WTC11 (cell line): Measurements from ENCODE around the gene IQCE. TPM values are rescaled to one million over a fixed set of nuclear protein-coding genes. Genes with fewer than 3 reads are reported as not detected.

Source experiments
- ATAC-seq: fragments of 200-7000 bp; cut with Tn5 transposase; 2 replicates; pipeline ENCODE4 v1.10.0; 2021; ENCODE audit warnings: mild to moderate bottlenecking, moderate library complexity
- CTCF ChIA-PET: fragments of 300-600 bp; sonication (Branson Sonifier 250); formaldehyde crosslinking; loops from one replicate; lab custom pipeline; 2021; ENCODE audit warnings: antibody characterized with exemption; lab: Charles Lee
- POLR2A ChIA-PET: fragments of 350-600 bp; sonication (Branson Sonifier 250); formaldehyde crosslinking; loops from one replicate; lab custom pipeline; 2021; ENCODE audit warnings: antibody characterized with exemption; lab: Charles Lee
- DNase-seq: peaks from one replicate; pipeline ENCODE4 v3.0.0; 2021; ENCODE audit warnings: low spot score
- H3K27ac Mint-ChIP-seq: 2 replicates; pipeline ENCODE4 v1.8.0; 2021; ENCODE audit warnings: mixed read lengths
- H3K27me3 Mint-ChIP-seq: 2 replicates; pipeline ENCODE4 v1.8.0; 2021; ENCODE audit warnings: low read depth, mild to moderate bottlenecking, moderate library complexity, mixed read lengths
- H3K36me3 Mint-ChIP-seq: 2 replicates; pipeline ENCODE4 v1.8.0; 2021; ENCODE audit warnings: mixed read lengths
- H3K4me1 Mint-ChIP-seq: 2 replicates; pipeline ENCODE4 v1.8.0; 2022; ENCODE audit warnings: mixed read lengths
- H3K4me3 Mint-ChIP-seq: 2 replicates; pipeline ENCODE4 v1.8.0; 2021; ENCODE audit warnings: mild to moderate bottlenecking, moderate library complexity, mixed read lengths
- H3K9me3 Mint-ChIP-seq: 2 replicates; pipeline ENCODE4 v1.8.0; 2021; ENCODE audit warnings: mixed read lengths
- ELF4 ChIP-seq: sonication (generic); formaldehyde crosslinking; IDR thresholded peaks from 2 replicates; pipeline ENCODE4 v1.8.1; 2022; ENCODE audit warnings: low read depth, mild to moderate bottlenecking, moderate library complexity, missing genetic modification reagents
- GABPB1 ChIP-seq: sonication (generic); formaldehyde crosslinking; IDR thresholded peaks from 2 replicates; pipeline ENCODE4 v1.8.1; 2023; ENCODE audit warnings: mild to moderate bottlenecking, missing genetic modification reagents
- IRF2 ChIP-seq: sonication (generic); formaldehyde crosslinking; IDR thresholded peaks from 2 replicates; pipeline ENCODE4 v1.8.0; 2022; ENCODE audit warnings: low read depth, missing genetic modification reagents, borderline replicate concordance
- NFE2L1 ChIP-seq: sonication (generic); formaldehyde crosslinking; IDR thresholded peaks from 2 replicates; pipeline ENCODE4 v1.8.1; 2023; ENCODE audit warnings: missing genetic modification reagents
- NR3C1 ChIP-seq: sonication (generic); formaldehyde crosslinking; conservative IDR thresholded peaks from 2 replicates; pipeline ENCODE4 v1.8.1; 2023; ENCODE audit warnings: low read depth, mild to moderate bottlenecking, missing genetic modification reagents
- SP1 ChIP-seq: sonication (generic); formaldehyde crosslinking; conservative IDR thresholded peaks from 2 replicates; pipeline ENCODE4 v1.8.1; 2022; ENCODE audit warnings: missing genetic modification reagents
- ZNF317 ChIP-seq: sonication (generic); formaldehyde crosslinking; IDR thresholded peaks from 2 replicates; pipeline ENCODE4 v1.8.1; 2023; ENCODE audit warnings: low read depth, mild to moderate bottlenecking, moderate library complexity, missing genetic modification reagents, borderline replicate concordance
- ZNF423 ChIP-seq: fragments of 250-450 bp; sonication (Bioruptor Pico); IDR thresholded peaks from 2 replicates; pipeline ENCODE4 v2.1.2; 2022; ENCODE audit warnings: mild to moderate bottlenecking, moderate library complexity
- total RNA-seq: library from RNA; stranded (reverse); gene quantifications from 3 replicates; pipeline ENCODE4 v1.2.3, GENCODE V29; 2021
- TF ChIP-seq, protein P1 (sequence below): sonication (generic); formaldehyde crosslinking; IDR thresholded peaks from 2 replicates; pipeline ENCODE4 v1.8.1; 2022; ENCODE audit warnings: mild to moderate bottlenecking, moderate library complexity, missing genetic modification reagents
- TF ChIP-seq, protein P2 (sequence below): sonication (generic); formaldehyde crosslinking; IDR thresholded peaks from 2 replicates; pipeline ENCODE4 v1.8.1; 2023; ENCODE audit warnings: mild to moderate bottlenecking, missing genetic modification reagents
- TF ChIP-seq, protein P3 (sequence below): sonication (generic); formaldehyde crosslinking; IDR thresholded peaks from 2 replicates; pipeline ENCODE4 v1.8.0; 2023; ENCODE audit warnings: missing genetic modification reagents, mild to moderate bottlenecking, borderline replicate concordance
- TF ChIP-seq, protein P4 (sequence below): fragments of 250-450 bp; sonication (Bioruptor Pico); IDR thresholded peaks from 2 replicates; pipeline ENCODE4 v2.1.2; 2022; ENCODE audit warnings: mild to moderate bottlenecking, moderate library complexity
- TF ChIP-seq, protein P5 (sequence below): sonication (generic); formaldehyde crosslinking; IDR thresholded peaks from 2 replicates; pipeline ENCODE4 v1.8.1; 2023; ENCODE audit warnings: mild to moderate bottlenecking, moderate library complexity, missing genetic modification reagents
- TF ChIP-seq, protein P6 (sequence below): sonication (generic); formaldehyde crosslinking; IDR thresholded peaks from 2 replicates; pipeline ENCODE4 v1.8.0; 2023; ENCODE audit warnings: missing genetic modification reagents
- TF ChIP-seq, protein P7 (sequence below): sonication (generic); formaldehyde crosslinking; IDR thresholded peaks from 2 replicates; pipeline ENCODE4 v1.8.0; 2022; ENCODE audit warnings: mild to moderate bottlenecking, missing genetic modification reagents

IQCE gene
- total RNA-seq, 1 experiment from 2014 or later = 4.4 TPM

DNA sequence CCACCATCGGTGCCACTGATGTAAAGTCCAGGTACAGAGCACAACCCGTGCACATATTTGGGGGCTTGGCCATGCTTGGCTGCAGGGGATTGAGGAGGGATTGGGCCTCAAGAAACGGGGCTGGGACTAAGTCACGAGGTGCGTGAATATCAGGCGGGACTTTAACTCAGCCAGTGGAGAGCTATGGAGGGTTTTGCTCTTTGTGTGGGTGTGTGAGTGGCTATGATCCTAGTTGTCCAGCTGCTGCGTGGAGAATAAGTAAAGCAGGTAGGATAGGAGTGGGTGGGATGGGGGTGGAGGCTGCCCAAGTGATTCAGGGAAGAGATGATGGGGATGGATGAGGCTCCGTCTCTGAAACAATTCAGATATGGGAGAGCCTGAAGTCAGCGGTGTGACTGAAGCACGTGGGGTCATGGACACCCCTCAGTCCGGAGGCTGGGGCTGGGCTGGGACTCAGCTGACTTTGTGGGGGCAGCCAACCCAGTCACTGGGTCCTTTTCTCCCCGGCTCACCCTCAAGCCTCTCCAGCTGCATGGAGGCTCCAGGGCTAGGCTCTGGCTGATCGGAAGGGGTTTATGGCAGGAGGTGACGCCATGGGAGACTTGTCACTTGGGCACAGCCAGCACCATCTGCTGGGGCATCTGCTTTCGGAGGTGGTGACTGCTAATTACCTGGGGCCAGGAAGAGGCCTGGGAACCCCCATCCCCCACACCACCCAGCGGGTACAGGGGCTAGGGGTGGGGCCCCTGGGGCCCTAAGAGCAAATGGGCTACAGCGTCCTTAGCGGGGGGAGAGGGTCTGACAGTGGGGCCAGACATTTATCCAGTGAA, 40.9 kb upstream of the IQCE start:
- DNase-seq (no peak), ATAC-seq (no peak)
- TF ChIP-seq, protein P1, sequence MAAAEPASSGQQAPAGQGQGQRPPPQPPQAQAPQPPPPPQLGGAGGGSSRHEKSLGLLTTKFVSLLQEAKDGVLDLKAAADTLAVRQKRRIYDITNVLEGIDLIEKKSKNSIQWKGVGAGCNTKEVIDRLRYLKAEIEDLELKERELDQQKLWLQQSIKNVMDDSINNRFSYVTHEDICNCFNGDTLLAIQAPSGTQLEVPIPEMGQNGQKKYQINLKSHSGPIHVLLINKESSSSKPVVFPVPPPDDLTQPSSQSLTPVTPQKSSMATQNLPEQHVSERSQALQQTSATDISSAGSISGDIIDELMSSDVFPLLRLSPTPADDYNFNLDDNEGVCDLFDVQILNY (CRISPR knock-in tag) = no peak
- TF ChIP-seq ZNF317 (CRISPR knock-in tag) = no peak
- TF ChIP-seq, protein P2, sequence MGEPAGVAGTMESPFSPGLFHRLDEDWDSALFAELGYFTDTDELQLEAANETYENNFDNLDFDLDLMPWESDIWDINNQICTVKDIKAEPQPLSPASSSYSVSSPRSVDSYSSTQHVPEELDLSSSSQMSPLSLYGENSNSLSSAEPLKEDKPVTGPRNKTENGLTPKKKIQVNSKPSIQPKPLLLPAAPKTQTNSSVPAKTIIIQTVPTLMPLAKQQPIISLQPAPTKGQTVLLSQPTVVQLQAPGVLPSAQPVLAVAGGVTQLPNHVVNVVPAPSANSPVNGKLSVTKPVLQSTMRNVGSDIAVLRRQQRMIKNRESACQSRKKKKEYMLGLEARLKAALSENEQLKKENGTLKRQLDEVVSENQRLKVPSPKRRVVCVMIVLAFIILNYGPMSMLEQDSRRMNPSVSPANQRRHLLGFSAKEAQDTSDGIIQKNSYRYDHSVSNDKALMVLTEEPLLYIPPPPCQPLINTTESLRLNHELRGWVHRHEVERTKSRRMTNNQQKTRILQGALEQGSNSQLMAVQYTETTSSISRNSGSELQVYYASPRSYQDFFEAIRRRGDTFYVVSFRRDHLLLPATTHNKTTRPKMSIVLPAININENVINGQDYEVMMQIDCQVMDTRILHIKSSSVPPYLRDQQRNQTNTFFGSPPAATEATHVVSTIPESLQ = no peak
- TF ChIP-seq, protein P3, sequence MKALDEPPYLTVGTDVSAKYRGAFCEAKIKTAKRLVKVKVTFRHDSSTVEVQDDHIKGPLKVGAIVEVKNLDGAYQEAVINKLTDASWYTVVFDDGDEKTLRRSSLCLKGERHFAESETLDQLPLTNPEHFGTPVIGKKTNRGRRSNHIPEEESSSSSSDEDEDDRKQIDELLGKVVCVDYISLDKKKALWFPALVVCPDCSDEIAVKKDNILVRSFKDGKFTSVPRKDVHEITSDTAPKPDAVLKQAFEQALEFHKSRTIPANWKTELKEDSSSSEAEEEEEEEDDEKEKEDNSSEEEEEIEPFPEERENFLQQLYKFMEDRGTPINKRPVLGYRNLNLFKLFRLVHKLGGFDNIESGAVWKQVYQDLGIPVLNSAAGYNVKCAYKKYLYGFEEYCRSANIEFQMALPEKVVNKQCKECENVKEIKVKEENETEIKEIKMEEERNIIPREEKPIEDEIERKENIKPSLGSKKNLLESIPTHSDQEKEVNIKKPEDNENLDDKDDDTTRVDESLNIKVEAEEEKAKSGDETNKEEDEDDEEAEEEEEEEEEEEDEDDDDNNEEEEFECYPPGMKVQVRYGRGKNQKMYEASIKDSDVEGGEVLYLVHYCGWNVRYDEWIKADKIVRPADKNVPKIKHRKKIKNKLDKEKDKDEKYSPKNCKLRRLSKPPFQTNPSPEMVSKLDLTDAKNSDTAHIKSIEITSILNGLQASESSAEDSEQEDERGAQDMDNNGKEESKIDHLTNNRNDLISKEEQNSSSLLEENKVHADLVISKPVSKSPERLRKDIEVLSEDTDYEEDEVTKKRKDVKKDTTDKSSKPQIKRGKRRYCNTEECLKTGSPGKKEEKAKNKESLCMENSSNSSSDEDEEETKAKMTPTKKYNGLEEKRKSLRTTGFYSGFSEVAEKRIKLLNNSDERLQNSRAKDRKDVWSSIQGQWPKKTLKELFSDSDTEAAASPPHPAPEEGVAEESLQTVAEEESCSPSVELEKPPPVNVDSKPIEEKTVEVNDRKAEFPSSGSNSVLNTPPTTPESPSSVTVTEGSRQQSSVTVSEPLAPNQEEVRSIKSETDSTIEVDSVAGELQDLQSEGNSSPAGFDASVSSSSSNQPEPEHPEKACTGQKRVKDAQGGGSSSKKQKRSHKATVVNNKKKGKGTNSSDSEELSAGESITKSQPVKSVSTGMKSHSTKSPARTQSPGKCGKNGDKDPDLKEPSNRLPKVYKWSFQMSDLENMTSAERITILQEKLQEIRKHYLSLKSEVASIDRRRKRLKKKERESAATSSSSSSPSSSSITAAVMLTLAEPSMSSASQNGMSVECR = no peak
- no peak for TF ChIP-seq NFE2L1 (CRISPR knock-in tag)
- no peak for TF ChIP-seq SP1 (CRISPR knock-in tag)
- TF ChIP-seq ZNF423 (CRISPR knock-in tag) = no peak
- no peak for TF ChIP-seq ELF4 (CRISPR knock-in tag)
- TF ChIP-seq, protein P4, sequence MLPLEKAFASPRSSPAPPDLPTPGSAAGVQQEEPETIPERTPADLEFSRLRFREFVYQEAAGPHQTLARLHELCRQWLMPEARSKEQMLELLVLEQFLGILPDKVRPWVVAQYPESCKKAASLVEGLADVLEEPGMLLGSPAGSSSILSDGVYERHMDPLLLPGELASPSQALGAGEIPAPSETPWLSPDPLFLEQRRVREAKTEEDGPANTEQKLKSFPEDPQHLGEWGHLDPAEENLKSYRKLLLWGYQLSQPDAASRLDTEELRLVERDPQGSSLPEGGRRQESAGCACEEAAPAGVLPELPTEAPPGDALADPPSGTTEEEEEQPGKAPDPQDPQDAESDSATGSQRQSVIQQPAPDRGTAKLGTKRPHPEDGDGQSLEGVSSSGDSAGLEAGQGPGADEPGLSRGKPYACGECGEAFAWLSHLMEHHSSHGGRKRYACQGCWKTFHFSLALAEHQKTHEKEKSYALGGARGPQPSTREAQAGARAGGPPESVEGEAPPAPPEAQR (CRISPR knock-in tag) = no peak
- no peak for TF ChIP-seq GABPB1
- TF ChIP-seq, protein P5, sequence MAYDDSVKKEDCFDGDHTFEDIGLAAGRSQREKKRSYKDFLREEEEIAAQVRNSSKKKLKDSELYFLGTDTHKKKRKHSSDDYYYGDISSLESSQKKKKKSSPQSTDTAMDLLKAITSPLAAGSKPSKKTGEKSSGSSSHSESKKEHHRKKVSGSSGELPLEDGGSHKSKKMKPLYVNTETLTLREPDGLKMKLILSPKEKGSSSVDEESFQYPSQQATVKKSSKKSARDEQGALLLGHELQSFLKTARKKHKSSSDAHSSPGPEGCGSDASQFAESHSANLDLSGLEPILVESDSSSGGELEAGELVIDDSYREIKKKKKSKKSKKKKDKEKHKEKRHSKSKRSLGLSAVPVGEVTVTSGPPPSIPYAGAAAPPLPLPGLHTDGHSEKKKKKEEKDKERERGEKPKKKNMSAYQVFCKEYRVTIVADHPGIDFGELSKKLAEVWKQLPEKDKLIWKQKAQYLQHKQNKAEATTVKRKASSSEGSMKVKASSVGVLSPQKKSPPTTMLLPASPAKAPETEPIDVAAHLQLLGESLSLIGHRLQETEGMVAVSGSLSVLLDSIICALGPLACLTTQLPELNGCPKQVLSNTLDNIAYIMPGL (CRISPR knock-in tag) = no peak
- TF ChIP-seq, protein P6, sequence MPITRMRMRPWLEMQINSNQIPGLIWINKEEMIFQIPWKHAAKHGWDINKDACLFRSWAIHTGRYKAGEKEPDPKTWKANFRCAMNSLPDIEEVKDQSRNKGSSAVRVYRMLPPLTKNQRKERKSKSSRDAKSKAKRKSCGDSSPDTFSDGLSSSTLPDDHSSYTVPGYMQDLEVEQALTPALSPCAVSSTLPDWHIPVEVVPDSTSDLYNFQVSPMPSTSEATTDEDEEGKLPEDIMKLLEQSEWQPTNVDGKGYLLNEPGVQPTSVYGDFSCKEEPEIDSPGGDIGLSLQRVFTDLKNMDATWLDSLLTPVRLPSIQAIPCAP = no peak
- no peak for TF ChIP-seq IRF2 (CRISPR knock-in tag)
- TF ChIP-seq NR3C1 (CRISPR knock-in tag) = no peak
- TF ChIP-seq, protein P7, sequence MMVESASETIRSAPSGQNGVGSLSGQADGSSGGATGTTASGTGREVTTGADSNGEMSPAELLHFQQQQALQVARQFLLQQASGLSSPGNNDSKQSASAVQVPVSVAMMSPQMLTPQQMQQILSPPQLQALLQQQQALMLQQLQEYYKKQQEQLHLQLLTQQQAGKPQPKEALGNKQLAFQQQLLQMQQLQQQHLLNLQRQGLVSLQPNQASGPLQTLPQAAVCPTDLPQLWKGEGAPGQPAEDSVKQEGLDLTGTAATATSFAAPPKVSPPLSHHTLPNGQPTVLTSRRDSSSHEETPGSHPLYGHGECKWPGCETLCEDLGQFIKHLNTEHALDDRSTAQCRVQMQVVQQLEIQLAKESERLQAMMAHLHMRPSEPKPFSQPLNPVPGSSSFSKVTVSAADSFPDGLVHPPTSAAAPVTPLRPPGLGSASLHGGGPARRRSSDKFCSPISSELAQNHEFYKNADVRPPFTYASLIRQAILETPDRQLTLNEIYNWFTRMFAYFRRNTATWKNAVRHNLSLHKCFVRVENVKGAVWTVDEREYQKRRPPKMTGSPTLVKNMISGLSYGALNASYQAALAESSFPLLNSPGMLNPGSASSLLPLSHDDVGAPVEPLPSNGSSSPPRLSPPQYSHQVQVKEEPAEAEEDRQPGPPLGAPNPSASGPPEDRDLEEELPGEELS = no peak
- Mint-ChIP-seq H3K4me3 (peak overlapping the region; percentile 51), H3K9me3 (no peaks in the 10 kb centered on the region), H3K27ac (no peak overlapping the region), H3K27me3 (peaks cover 24% of the 10 kb centered on the region), H3K36me3 (no peaks in the 10 kb centered on the region), H3K4me1 (peaks cover 40% of the 10 kb centered on the region)
- ChIA-PET CTCF (interaction anchor here (0.8 to 2.9 kb wide), 10 partner anchors 10 to 170 kb away, joined by 3 to 15 read pairs (median 4); no protein-coding TSS in a partner anchor), POLR2A (no interaction called here)
